Activated CD8-positive, alpha-beta memory T cell treated with anti-CD3 and anti-CD28 coated beads for 4 hours (primary cell): Measurements from ENCODE around the gene FRMD4B.

Experiments
- DNase-seq, 2 donors: peaks; one replicate each; pipeline ENCODE4 v3.0.0-alpha.2; 2020; ENCODE audit warnings: low read depth in 2 of 2

FRMD4B gene

GRCh38 chr3:69126999-69127398 is 258.9 kb downstream of the FRMD4B start:
- no peak for DNase-seq

- DNase-seq, result no peak
These were observed 259.7 kb downstream of the FRMD4B start for GRCh38 chr3:69126216-69126615.

DNA sequence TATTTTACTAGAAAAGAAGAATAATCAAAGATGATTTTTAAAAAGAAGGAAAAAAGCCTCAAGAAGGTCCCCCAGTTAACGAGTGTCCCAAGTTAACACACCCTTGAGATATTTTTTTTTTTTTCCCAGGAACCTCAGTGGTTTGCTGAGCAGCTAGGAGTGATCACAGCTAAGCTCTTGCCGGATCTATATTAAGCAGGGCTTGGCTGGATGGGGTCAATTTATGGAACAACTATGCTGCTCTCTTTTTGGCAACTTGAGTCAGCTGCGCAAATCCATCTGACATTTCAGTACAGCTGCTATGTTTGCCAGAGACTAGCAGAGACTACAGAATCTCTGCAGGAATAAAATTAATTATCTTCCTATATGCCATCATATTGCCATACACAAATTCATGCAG is 263.5 kb downstream of the FRMD4B start, which contains the start of gene LMOD3:
LMOD3 (minus strand) TSS at position 193 of the 400 bp plus-strand sequence. CDS start 209 bp downstream, outside the sequence.
- no peak for DNase-seq

DNA sequence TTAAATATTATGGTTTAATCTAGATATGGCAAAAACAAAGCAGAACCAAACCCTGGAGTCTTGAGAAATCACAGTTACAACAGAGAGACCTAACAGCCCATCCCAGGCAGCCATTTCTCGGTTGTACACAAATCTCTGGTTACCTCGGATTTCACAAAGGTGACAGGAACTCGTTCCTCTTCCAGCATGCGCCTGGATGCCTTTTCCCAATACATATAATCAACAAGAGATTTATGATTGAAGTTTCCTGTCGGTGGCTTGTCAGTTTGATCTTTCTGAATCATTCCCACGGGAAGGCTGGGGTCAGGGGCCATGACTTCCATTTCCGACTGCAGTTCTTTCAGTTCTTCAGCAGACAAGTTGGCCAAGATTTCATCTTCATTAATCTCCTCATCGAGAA is 263.9 kb downstream of the FRMD4B start:
- DNase-seq, result no peak

GRCh38 chr3:69121513-69121912 is 264.4 kb downstream of the FRMD4B start:
- no peak for DNase-seq

DNA sequence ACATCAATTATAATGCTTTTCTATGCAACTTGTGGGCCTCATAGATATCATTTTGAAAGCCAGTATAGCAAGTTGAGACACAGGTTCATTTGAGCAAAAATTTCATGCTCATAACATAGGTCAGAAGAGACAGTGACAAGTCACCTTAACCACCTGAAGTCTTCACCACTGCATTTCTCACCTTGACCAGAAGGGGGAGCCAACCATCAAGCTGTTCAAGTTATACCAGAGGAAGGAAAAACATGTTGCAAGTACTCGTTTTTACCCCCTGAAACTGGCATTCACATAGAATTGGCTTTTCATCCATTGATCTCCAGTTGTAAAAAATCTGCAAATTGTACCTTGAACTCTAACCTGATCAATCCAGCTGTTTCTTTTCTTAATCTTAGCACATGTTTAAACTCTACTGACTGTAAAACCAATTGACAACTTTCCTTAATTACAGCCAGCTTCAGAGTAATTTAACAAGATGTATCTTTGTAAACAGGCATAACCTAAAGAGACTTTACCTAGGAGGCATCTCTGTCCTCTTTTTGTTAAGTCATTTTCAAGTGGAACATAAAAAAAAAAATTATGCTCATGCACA is 264.9 kb downstream of the FRMD4B start:
- DNase-seq, result peak; percentile 72 to 73
